CD4-positive, alpha-beta T cell treated with Interleukin-1 beta for 1 hour (primary cell): ENCODE measurements around the gene RASA3.
"Not testable (repeated sequence)": the region's sequence is repeated elsewhere in the genome, so short reads cannot be mapped to it uniquely, and the experiment has no call there.

Experiments
- DNase-seq, 2 donors: peaks; one replicate each; pipeline ENCODE4 v3.0.0-alpha.2; 2020 to 2022

Gene RASA3

DNA sequence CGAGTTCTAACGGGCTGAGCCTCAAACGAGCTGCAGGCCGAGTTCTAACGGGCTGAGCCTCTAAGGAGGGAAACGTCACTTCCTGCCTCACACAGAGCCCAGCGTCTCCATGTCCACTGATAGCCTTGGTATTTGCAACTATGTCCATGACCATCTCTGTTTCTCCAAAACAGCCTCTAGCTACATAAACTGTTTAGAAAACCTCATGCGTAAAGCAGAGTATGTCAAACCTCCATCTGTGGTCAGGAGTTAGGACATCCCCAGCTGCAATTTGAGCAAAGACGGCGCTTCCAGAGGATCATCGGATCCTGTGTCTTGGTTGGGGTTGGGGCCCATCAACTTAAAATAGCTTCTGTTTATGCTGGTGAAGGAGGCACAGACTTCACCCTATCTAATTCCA is 20.8 kb downstream of the RASA3 start:
- DNase-seq = no peak

DNA sequence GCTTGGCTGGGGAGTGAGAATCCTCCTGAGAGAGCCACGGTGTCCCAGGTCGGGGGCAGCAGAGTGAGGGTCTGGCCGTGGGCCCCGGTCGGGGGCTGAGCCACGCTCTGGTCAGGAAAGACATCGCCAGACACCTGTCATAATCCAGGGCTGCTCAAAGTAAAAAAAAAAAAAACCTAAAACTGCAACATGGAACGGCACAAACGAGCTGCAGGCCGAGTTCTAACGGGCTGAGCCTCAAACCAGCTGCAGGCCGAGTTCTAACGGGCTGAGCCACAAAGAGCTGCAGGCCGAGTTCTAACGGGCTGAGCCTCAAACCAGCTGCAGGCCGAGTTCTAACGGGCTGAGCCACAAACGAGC is 21.6 kb downstream of the RASA3 start:
- DNase-seq = not testable (repeated sequence)

DNA sequence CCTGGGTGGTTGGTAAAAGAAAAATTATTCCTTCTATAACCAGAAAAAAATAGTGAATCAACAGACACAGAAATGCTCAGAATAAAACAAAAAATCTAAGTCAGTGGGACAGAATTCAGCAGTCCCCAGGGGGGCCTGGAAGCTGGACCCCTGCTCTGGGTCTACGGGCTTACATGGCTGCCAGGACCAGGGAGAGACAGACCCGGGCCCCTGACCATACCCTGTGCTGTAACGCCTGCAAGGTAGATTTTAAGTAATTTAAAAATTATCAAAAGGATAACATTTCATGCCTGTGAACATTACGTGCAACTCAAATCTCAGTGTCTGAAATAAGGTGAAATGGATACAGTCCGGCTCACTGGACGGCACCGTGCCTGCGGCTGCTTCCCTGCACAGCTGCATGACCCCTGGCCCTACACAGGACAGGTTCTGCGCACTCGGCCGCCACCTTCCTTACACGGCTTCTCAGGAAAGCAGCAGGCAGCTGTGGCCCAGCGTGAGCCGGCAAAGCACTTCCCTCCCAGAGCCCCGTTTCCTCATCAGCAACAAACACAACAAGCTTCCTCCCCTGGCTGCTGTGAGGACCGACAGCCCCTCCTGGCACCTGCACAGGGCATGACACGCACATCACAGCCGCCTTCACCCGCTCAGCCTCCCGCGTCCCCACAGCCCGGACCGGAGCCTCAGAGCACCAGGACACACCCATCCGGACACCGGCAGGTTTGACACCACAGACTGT is 22.2 kb downstream of the RASA3 start:
- DNase-seq = peak; percentile 81 to 85

DNA sequence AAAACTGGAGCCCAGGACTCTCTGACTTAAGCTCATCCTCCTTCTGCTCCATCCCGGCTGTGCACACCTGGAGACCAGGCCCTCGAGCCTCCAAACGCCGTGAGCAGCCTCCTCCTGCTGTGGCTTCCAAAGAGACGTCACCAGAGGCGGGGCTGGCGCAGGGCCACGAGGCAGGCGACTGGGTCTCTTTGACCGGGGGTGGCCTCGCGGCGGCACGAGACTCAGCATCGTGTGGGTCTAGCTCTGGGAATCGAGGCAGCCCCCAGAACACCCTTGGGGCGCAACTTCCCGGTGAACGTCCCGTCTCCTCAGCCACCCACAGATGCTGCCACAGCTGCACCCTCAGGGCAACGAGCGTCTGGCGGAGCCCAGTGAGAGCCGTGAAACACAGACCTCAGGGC is 22.8 kb downstream of the RASA3 start:
- DNase-seq = no peak

DNA sequence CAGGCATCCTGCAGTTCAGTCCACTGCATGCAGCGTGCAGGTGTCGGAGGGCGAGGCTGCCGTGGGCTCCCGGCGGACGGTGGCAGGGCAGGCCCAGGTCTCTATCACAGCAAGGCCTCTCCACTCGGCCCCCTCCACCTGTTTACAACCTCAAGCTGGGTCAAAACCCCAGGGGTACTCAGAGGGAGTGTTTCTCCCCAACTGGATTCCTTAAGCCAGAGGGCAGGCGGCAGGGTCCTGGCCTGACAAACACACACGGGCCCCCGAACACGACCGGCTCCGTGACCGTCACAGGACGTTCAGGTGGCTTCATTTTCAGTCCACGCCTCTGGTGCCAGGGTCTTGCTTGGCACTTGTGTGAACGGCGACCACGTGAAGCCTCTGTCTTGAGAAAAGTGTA is 23.5 kb downstream of the RASA3 start:
- DNase-seq = no peak

DNA sequence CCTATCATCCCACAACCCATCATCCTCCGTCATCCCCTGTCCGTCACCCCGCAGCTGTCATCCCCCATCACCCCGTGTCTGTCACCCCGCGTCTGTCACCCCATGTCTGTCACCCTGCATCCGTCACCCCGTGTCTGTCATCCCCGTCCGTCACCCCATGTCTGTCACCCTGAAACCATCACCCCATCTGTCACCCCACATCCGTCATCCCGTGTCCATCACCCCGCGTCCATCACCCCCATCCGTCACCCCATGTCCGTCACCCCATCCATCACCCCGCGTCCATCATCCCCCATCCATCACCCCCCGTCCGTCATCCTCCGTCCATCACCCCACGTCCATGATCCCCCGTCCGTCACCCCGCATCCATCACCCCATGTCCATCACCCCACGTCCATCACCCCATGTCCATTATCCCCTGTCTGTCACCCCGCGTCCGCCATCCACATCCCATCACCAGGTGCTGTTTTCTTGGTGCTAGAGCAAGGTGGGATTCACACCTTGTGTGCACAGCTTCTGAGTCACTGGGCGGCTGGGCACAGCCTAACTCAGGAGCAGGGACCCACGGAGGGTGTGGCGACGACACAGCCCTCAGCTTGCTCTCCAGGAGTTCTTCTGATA is 24.2 kb downstream of the RASA3 start:
- DNase-seq = no peak

DNA sequence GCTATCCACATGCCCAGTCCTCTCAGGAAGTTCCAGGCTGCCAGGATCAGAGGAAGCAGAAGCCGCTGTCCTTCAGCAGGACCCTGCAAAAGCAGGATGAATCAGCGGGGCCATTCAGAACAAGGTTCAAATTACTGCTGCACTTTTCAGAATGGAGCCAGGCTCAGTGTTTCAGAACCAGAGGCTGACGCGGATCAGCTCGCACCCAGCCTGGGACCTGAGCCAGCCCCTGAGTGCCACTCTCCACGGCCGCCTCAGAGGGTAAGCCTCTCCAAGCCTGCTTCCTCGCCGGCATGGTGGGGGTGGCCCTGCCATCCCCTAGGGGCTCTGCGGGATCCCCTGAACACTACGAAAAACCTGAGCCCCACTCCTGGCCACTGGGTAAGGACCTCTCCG is 24.7 kb downstream of the RASA3 start:
- DNase-seq = no peak

DNA sequence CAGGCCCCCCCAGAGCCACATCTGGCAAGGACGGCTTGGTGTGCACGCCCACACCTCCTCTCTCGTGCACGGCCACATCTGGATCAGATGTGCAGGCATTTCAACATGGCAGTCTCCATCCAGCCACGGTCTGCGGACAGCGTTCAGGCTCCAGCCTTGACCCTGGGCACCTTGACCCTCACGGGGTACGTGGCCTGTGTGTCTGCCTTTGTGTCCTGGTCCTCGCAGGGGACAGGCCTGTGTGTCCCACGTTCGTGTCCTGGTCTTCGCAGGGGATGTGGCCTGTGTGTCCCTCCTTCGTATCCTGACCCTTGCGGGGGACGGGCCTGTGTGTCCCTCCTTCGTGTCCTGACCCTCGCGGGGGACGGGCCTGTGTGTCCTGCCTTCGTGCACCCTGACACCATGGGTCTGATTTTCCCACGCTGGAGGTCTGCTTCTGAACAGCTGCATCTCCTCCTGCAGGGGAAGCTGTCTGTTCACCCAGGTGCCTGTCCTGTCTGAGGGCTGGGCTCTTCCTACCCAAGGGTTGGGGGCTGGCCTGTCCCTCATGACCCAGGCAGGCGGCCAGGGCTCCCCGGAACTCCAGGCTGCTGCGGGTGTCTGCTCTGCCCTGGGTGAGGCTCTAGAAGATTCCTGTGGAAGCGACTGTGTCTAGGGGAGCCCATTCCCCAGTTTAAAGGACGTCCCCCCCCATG is 25.3 kb downstream of the RASA3 start:
- DNase-seq = no peak

DNA sequence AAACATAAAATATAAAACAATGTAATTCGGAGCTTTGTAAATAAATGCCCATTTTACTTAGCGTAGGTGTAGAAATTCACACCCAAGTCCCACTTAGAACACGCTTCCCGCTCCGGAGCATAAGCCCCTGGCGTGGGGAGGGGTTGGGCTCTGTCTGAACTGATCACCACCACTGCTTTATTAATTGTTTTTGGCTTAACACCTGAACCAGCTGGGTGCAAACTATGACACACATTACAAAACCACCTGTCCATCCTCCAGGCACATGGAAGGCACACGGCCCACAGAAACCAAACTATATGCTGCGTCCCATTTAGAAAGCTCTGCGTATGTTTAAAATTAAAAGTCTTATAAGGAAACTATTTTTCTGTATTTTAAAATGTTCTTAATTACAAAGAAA is 25.9 kb downstream of the RASA3 start:
- DNase-seq = no peak

DNA sequence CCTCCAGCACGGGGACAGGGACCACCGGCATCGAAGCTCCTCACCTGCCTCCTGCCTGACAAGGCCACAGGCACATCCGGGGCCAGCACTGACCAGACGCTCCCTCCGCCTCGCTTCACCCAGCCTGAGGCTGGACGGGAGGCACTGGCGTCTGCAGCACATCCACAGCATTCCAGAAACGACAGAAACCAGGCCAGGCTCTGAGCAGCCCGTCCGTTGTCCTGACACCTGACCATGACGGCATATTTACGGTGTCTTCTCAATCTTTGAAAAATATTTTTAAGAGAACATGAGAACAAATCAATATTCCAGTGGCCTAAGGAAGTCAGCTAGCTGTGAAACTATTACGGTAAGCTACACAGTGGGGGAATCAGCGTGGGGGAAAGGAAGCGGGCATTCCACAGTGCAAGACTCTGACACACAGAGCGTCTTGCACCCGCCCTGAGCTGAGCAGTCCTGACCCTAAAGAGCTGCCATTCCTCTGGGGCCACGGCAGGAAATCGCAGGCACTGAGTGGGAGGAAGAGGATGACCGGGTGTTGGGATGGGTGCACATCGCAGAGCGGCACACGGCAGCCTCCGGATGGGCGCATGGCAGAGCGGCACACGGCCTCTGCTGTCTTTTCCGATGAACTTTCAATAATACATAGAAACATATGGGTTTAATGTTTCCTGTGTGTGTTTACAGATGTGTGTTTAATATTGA is 26.8 kb downstream of the RASA3 start:
- no peak for DNase-seq

DNA sequence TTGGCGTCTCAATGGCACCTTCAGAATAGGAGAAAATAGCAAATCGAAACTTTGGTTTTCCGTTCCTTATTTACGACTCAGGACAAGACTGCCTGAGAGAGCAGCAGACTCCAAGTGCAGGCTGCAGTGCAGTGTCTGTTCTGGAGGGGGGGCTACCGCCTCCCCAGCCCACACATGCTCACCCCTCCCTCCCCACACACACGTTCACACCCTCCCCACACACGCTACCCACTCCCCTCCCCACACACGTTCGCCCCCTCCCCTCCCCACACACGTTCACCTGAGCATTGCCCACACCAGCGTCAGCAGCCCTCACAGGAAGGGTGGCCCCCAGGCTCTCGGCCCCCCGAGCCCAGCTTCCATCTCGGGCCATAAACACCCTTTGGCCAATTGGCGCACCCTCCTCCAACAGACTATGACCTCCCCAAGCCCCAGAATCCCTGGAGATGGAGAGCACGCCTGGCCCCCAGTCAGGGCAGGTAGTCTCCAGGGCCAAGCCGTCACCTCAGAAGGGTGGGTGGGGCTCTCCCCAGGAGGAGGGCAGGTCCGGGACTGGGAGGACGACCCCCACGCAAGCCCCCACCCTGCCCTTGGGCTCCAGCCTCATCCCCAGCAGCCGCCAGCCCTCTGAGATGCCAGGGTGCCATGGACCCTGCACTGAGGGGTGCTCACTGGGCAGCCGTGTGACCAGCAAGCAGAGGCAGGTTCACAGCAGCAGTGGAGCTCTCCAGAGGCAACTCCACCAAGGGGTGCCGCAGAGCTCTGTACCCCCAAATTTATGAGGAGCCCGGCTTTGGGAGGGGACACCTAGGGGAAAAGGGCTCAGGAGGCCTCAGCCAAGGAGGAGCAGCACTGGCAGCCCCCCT is 27.5 kb downstream of the RASA3 start:
- DNase-seq = no peak

DNA sequence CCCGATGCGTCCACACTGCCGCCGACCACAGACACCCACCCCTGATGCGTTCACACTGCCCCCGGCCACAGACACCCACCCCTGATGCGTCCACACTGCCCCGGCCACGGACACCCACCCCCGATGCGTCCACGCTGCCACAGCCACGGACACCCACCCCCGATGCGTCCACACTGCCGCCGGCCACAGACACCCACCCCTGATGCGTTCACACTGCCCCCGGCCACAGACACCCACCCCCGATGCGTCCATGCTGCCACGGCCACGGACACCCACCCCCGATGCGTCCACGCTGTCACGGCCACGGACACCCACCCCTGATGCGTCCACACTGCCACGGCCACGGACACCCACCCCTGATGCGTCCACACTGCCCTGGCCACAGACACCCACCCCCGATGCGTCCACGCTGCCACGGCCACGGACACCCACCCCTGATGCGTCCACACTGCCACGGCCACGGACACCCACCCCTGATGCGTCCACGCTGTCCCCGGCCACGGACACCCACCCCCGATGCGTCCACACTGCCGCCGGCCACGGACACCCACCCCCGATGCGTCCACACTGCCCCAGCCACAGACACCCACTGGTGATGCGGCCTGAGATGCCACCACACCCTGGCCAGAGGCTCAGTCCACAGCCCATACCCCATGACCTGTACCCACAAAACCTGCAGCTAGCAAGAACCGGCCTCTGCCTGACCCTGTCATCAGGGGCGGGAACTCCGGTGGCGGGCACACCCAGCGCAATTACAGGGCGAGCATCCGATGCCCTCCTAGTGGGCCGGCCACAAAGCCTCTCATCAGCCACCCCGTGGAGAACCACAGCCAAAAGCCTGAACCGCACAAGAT is 28.4 kb downstream of the RASA3 start:
- peak; percentile 28 to 30 for DNase-seq

DNA sequence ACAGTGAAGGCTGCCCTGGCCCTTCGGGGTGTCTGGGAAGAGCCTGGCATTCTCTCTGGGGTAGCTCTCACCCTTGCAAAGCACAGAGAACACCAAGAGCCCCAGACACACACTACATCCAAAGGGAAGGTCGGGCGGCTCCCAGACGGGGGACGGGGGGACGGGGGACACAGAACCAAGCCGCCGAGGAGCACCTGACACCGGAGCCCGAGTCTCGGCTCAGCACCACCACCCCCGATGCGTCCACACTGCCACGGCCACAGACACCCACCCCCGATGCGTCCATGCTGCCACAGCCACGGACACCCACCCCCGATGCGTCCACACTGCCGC is 29.2 kb downstream of the RASA3 start:
- not testable (repeated sequence) for DNase-seq

DNA sequence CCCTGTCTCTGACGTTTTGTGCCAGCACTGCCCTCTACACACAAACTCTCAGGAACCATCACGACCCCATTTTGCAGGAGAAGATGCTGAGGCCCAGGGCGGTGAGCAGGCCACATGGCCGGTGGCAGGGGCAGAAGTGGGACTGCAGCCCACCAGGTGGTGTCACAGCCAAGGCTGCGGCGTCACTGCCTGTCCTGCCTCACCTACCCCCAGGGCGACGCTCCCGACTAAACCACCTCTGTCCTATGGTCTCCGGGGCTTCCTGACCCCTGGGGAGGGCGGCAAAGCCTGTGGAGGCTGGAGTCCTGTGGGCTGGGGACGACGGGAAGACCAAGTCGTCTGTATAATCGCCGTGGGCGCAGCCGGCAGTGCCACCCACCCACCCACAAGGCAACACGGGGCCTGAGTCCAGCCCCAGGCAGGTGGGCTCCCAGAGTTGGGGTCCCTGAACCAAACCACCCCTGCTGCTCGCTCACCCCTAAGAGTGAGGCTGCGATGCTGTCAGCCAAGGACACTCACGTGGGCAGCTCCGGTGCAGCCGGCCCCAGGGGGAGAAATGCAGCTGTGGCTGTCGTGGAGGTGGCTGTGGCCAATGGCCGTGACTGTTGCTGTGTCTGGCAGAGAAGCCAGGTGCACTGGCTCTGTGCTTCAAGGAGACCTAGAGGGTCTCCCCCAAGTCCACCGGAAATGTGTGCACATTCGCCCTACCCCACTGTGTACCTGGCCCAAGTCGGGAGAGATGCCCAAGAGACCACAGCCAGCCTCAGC is 29.7 kb downstream of the RASA3 start:
- DNase-seq = no peak

DNA sequence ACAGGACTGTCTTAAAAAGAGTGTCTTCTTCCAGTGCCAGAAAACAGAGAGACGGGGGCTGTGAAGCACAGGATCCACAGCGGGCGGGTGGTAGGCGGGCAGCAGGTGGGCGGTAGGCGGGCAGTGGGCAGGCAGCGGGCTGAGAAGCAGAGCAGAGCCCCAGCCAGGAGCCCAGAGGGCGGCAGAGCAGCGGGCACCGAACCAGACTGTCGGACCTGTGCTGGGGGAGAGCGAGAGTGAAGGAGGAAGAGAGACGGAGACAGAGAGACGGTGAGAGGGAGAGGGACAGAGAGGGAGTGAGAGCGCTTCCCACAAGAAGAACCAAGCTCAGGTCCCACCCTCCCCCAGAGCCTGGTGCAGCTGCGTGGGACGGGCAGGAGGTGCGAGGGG is 30.3 kb downstream of the RASA3 start:
- DNase-seq = no peak

DNA sequence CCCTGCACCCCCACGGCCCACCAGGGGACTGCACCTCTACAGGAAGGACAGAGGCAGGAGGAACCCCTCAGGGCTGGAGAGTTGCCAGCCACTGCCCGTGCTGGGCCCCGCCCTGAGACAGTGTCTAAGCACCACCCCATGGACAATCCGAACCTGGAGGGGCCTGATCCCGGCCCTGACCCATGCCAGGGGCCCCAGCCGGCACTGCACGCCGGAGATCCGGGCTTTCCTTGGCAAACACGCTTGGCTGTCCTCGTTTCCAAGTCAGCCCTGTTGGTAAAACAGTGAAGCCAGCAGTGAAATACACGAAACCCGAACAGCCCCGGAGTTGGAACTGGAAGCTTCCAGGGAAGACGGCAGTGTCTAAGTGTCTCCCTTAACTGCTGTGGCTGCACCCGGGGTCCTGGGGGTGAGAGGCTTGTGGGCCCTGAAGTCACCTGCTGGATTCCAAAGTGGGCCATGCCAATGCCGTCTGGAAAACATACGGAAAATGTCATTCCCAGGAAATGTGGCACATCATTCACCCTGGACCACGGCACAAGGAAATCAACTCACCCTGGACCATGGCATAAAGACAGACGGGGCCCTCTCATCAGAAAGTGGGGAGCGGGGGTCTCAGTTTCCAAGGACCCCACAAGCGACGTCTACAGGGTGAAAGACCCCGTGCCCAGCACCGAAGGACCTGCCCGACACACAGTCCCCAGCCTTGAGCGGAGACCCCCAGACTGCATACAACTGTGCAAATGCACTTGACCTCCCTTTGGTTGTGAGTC is 30.9 kb downstream of the RASA3 start:
- DNase-seq = no peak

DNA sequence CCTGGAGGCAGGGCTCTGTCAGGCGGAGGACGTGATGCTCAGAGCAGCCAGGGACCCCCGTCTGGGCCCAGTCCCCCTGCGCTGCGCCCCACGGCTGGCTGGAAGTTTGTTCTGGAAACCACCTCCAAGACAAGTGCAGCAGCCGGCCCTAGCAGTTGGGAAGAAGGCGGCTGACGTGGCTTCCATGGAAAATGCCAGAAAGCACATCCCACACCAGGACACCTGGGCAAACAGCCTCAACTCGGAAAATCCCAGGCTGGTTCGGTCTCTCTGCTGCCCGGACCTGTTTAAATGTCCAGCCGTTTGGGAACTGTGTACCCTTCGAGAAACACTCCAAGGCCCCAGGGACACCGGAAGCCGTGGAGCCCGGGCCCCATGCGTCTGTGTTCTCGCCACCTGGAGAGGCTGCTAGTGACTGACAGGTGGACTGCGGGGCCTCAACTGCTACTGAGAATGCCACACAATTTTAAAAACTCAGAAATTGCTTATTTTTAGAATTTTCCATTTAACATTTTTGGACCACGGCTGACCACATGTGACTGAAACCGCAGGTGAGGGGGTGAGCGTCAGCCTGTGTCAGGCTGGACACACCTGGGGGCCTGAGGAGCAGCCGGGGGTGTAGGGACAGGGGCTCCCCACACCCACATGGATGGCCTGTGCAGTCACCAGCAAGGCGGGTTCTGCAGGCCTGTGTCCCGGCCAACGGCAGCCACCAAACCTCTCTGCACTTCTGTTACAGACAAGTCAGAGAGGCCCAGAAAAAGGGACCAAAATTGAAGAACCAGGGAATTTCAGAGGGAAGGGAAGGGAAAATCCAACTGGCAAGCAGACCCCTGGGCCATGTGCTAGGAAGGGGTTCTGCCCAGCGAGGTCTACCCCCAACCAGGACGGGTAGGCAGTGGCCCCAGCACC is 31.7 kb downstream of the RASA3 start:
- no peak for DNase-seq

DNA sequence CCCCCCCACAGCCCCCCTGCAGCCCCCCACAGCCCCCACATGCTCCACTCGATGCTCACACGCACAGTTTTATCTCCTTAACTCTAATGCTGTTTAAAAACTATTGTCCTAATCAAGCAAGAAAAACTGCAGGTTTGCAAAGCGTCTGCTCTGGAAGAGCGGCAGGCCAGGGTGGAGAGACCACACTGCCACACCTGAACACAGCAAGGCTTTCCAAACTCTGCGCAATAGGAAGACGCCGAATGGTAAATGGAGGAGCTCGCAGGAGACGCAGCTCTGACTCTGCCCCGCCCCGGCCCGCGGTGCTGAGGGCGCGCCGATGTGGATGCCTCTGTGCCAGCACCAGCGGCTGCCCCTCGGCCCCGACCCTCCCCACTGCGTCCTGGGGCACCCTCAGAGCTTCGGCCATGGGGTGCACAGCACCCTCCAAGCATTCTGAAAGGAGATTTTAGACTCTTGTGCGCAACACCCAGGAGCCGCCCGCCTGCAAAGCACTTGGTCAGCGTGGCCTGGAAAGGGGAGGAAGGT is 32.4 kb downstream of the RASA3 start:
- no peak for DNase-seq

DNA sequence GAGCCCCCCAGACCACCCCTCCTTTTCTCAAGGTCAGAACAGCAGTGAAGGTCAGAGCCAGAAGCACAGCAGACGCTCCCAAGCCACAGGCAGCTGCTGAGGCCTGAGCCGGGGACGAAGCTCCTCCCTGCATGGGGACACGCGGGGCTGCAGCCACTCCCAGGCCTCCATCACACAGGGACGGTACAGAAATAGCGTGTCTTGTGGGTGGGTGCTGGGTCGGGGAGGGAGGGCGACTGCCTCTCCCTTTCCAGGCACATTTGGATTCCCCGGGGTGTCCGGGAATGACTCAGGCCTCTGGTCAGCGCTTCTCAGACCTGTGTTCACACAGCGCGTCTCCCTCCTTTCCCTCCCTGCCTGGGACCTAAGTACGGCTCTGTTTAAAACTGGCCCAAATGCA is 33.2 kb downstream of the RASA3 start:
- no peak for DNase-seq
